Keratinocyte (primary cell): Measurements from ENCODE around the gene AQP6.

Experiments used
- EZH2 ChIP-seq: IDR thresholded peaks from one replicate; pipeline ENCODE4 v1.6.1; 2012; ENCODE audit warnings: inconsistent platforms, mild to moderate bottlenecking, low read length, moderate library complexity
- TF ChIP-seq, protein P1 (sequence below), 3 experiments: IDR thresholded peaks in 1 of 3; conservative IDR thresholded peaks in 1 of 3; optimal IDR thresholded peaks in 1 of 3; 2 replicates in 2 of 3; 3 replicates in 1 of 3; pipeline versions ENCODE3 to v1.5.1; 2011; ENCODE audit warnings: low read length in 3 of 3, mild to moderate bottlenecking in 3 of 3, moderate library complexity in 2 of 3, control low read depth in 1 of 3, inconsistent platforms in 1 of 3; ENCODE audit not compliant: insufficient read depth in 2 of 3; ENCODE audit errors: extremely low read depth in 1 of 3

- TF ChIP-seq, protein P1, sequence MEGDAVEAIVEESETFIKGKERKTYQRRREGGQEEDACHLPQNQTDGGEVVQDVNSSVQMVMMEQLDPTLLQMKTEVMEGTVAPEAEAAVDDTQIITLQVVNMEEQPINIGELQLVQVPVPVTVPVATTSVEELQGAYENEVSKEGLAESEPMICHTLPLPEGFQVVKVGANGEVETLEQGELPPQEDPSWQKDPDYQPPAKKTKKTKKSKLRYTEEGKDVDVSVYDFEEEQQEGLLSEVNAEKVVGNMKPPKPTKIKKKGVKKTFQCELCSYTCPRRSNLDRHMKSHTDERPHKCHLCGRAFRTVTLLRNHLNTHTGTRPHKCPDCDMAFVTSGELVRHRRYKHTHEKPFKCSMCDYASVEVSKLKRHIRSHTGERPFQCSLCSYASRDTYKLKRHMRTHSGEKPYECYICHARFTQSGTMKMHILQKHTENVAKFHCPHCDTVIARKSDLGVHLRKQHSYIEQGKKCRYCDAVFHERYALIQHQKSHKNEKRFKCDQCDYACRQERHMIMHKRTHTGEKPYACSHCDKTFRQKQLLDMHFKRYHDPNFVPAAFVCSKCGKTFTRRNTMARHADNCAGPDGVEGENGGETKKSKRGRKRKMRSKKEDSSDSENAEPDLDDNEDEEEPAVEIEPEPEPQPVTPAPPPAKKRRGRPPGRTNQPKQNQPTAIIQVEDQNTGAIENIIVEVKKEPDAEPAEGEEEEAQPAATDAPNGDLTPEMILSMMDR (optimal IDR thresholded peaks at IDR 0.05 in 1 of 3, IDR thresholded peaks at IDR 0.05 in 1 of 3, conservative IDR thresholded peaks at IDR 0.05 in 1 of 3; ENCODE audit: extremely low read depth in 1 of 3, insufficient read depth in 2 of 3, low read length in 3 of 3), result no peak
- TF ChIP-seq EZH2, result no peak
Measured at GRCh38 chr12:49976557-49976956, 3.8 kb downstream of the AQP6 start.
